CD4-positive, alpha-beta T cell treated with Interleukin-15 for 1 hour (primary cell): Measurements from ENCODE around the gene DDX18.
"Not testable (repeated sequence)": the region's sequence is repeated elsewhere in the genome, so short reads cannot be mapped to it uniquely, and the experiment has no call there.

Experiments
- DNase-seq: peaks from one replicate; pipeline ENCODE4 v3.0.0-alpha.2; 2020

The DDX18 gene

GRCh38 chr2:117814417-117815264 lies at the start of gene DDX18:
Gene DDX18 (plus strand): TSS chr2:117814691. CDS start chr2:117814778, 87 bp downstream.
- peak; percentile 98 for DNase-seq

- DNase-seq, result no peak
Observed at GRCh38 chr2:117770730-117771129, 43.8 kb upstream of the DDX18 start.

GRCh38 chr2:117771969-117772630 lies 42.4 kb upstream of the DDX18 start:
- DNase-seq, result no peak

- no peak for DNase-seq
Observed at GRCh38 chr2:117774716-117775115, 39.8 kb upstream of the DDX18 start.

GRCh38 chr2:117775703-117776219 lies 38.7 kb upstream of the DDX18 start:
- DNase-seq, result no peak

- no peak for DNase-seq
Observed at GRCh38 chr2:117776888-117777287, 37.6 kb upstream of the DDX18 start.

GRCh38 chr2:117785740-117786139 lies 28.8 kb upstream of the DDX18 start:
- no peak for DNase-seq

GRCh38 chr2:117786520-117786919 lies 28.0 kb upstream of the DDX18 start:
- no peak for DNase-seq

- no peak for DNase-seq
Observed at GRCh38 chr2:117789505-117789904, 25.0 kb upstream of the DDX18 start.

GRCh38 chr2:117794668-117795067 lies 19.8 kb upstream of the DDX18 start:
- DNase-seq, result no peak

- DNase-seq, result no peak
Observed at GRCh38 chr2:117801826-117802225, 12.7 kb upstream of the DDX18 start.

- DNase-seq, result not testable (repeated sequence)
Observed at GRCh38 chr2:117803644-117804325, 10.7 kb upstream of the DDX18 start.

- DNase-seq, result no peak
Observed at GRCh38 chr2:117812443-117812842, 2.0 kb upstream of the DDX18 start.

GRCh38 chr2:117815946-117816345 lies 1.5 kb downstream of the DDX18 start:
- no peak for DNase-seq

- DNase-seq, result no peak
Observed at GRCh38 chr2:117818921-117819320, 4.4 kb downstream of the DDX18 start.

GRCh38 chr2:117820444-117820843 lies 6.0 kb downstream of the DDX18 start:
- no peak for DNase-seq

- no peak for DNase-seq
Observed at GRCh38 chr2:117825437-117825836, 10.9 kb downstream of the DDX18 start.

- not testable (repeated sequence) for DNase-seq
Observed at GRCh38 chr2:117827464-117827863, 13.0 kb downstream of the DDX18 start.

- no peak for DNase-seq
Observed at GRCh38 chr2:117828870-117829269, 14.4 kb downstream of the DDX18 start.

- DNase-seq, result no peak
Observed at GRCh38 chr2:117832332-117832731, 17.8 kb downstream of the DDX18 start.

GRCh38 chr2:117832905-117833613 lies 18.6 kb downstream of the DDX18 start:
- no peak for DNase-seq

- DNase-seq, result no peak
Observed at GRCh38 chr2:117833911-117834310, 19.4 kb downstream of the DDX18 start.

- no peak for DNase-seq
Observed at GRCh38 chr2:117834992-117835391, 20.5 kb downstream of the DDX18 start.
